K562 (cell line): ENCODE data around the gene B4GALT7. TPM values are rescaled to one million over a fixed set of nuclear protein-coding genes. Genes with fewer than 3 reads are reported as not detected.

Source experiments
- ATAC-seq: fragments of 200-7000 bp; cut with Tn5 transposase; 3 replicates; pipeline ENCODE4 v1.9.1; 2020; ENCODE audit warnings: moderate library complexity
- BruUV-seq: library from RNA; stranded (reverse); fragments of 400-500 nt; replicated peaks from 2 replicates; lab custom pipeline; 2021; lab: Mats Ljungman, UMichigan
- CTCF ChIA-PET: fragments of 300-600 bp; formaldehyde crosslinking; extraction: SDS; loops from one replicate; lab custom pipeline; 2021; ENCODE audit warnings: low intra/inter-chr PET ratio; lab: Yijun Ruan, JAX
- POLR2A ChIA-PET: fragments of 300-600, 350-650 bp; sonication (Branson Sonifier 250); formaldehyde crosslinking; extraction: SDS; loops from one replicate; lab custom pipeline; 2021; ENCODE audit warnings: antibody characterized with exemption, inconsistent platforms; lab: Yijun Ruan, JAX
- DNase-seq, 4 experiments: peaks; one replicate each; pipeline versions ENCODE4 v3.0.0 to v3.0.0-alpha.2; 2011 to 2018; ENCODE audit warnings: low spot score in 3 of 4, mixed read lengths in 3 of 4; ENCODE audit errors: extremely low read depth in 1 of 4
- FAIRE-seq: peaks from 2 replicates; lab custom pipeline; 2011; peaks lifted over from hg19 to GRCh38; lab: Jason Lieb, UNC
- H2AFZ ChIP-seq: 2 replicates; pipeline ENCODE4 v1.6.0; 2011; ENCODE audit warnings: low read depth, low read length, control low read depth, inconsistent platforms
- H3K27ac ChIP-seq: fragments of 200-600 bp; 3 replicates; pipeline ENCODE4 v1.8.0; 2011; ENCODE audit warnings: low read depth, mild to moderate bottlenecking, control low read depth, inconsistent platforms, low read length, moderate library complexity, mixed read lengths; ENCODE audit errors: extremely low read depth
- H3K27me3 ChIP-seq, 2 experiments: fragments of 300-600 bp in 1 of 2; 2 replicates in 1 of 2; 3 replicates in 1 of 2; pipeline versions ENCODE4 v1.6.0 to v1.8.0; 2011; ENCODE audit warnings: inconsistent platforms in 2 of 2, low read length in 2 of 2, mild to moderate bottlenecking in 1 of 2, mixed read lengths in 1 of 2, moderate library complexity in 1 of 2; ENCODE audit not compliant: control insufficient read depth in 2 of 2, insufficient read depth in 2 of 2
- H3K36me3 ChIP-seq: fragments of 300-600 bp; 3 replicates; pipeline ENCODE4 v1.8.0; 2011; ENCODE audit warnings: mild to moderate bottlenecking, low read length, inconsistent platforms; ENCODE audit not compliant: control insufficient read depth, insufficient read depth
- H3K4me1 ChIP-seq, 2 experiments: fragments of 200-600 bp in 1 of 2; replicated peaks in 1 of 2; 2 replicates in 1 of 2; 3 replicates in 1 of 2; pipeline versions ENCODE4 v1.5.1 to v1.8.0; 2011; ENCODE audit warnings: inconsistent platforms in 2 of 2, low read length in 2 of 2, mild to moderate bottlenecking in 1 of 2, mixed read lengths in 1 of 2, moderate library complexity in 1 of 2; ENCODE audit not compliant: control insufficient read depth in 2 of 2, insufficient read depth in 2 of 2
- H3K4me2 ChIP-seq: 2 replicates; pipeline ENCODE4 v1.6.1; 2011; ENCODE audit warnings: low read length, control low read depth, inconsistent platforms, mixed read lengths; ENCODE audit not compliant: insufficient read depth
- H3K4me3 ChIP-seq: fragments of 200-600 bp; sonication (generic), shearing (Covaris generic); 2 replicates; pipeline ENCODE4 v1.5.1; 2016; ENCODE audit warnings: control low read depth, inconsistent platforms
- H3K79me2 ChIP-seq: fragments of 200-600 bp; 3 replicates; pipeline ENCODE4 v1.8.0; 2011; ENCODE audit warnings: low read length, inconsistent platforms; ENCODE audit not compliant: control insufficient read depth, insufficient read depth
- H3K9ac ChIP-seq, 2 experiments: 2 replicates each; pipeline versions ENCODE4 v1.6.0 to v1.6.1; 2011; ENCODE audit warnings: low read depth in 2 of 2, low read length in 2 of 2, control low read depth in 1 of 2, inconsistent platforms in 1 of 2, mild to moderate bottlenecking in 1 of 2, mixed read lengths in 1 of 2; ENCODE audit not compliant: insufficient read depth in 1 of 2
- H3K9me1 ChIP-seq: one replicate; pipeline ENCODE4 v1.6.0; 2011; ENCODE audit warnings: inconsistent platforms, mild to moderate bottlenecking, low read length, moderate library complexity; ENCODE audit not compliant: control insufficient read depth, insufficient read depth
- H3K9me3 ChIP-seq: replicated peaks from 2 replicates; pipeline ENCODE4 v1.5.1; 2011; ENCODE audit warnings: low read depth, low read length, inconsistent platforms; ENCODE audit not compliant: control insufficient read depth, insufficient read depth
- H4K20me1 ChIP-seq: replicated peaks from 2 replicates; pipeline ENCODE4 v1.6.1; 2011; ENCODE audit warnings: low read length, inconsistent platforms, mixed read lengths; ENCODE audit not compliant: control insufficient read depth, insufficient read depth
- CEBPB ChIP-seq: fragments of 450-650 bp; IDR thresholded peaks from 2 replicates; pipeline ENCODE4 v1.6.1; 2016; ENCODE audit warnings: missing genetic modification characterization, missing compliant biosample characterization
- ETS2 ChIP-seq: IDR thresholded peaks from 2 replicates; pipeline ENCODE4 v1.6.1; 2016; ENCODE audit warnings: borderline replicate concordance, missing genetic modification characterization, mild to moderate bottlenecking, moderate library complexity, missing compliant biosample characterization; ENCODE audit not compliant: poor library complexity, severe bottlenecking
- ETV1 ChIP-seq: fragments of 450-650 bp; conservative IDR thresholded peaks from 2 replicates; pipeline ENCODE4 v1.6.1; 2016; ENCODE audit warnings: missing genetic modification characterization, control low read depth, low read depth, missing compliant biosample characterization
- GATAD2B ChIP-seq: fragments of 450-650 bp; IDR thresholded peaks from 2 replicates; pipeline ENCODE4 v1.6.1; 2017; ENCODE audit warnings: mild to moderate bottlenecking, borderline replicate concordance
- HDGF ChIP-seq: fragments of 450-650 bp; IDR thresholded peaks from 2 replicates; pipeline ENCODE4 v1.6.1; 2016
- HNRNPL ChIP-seq: fragments of 200-400 bp; formaldehyde crosslinking; IDR thresholded peaks from 2 replicates; pipeline ENCODE4 v1.6.1; 2017; ENCODE audit warnings: low read depth, mild to moderate bottlenecking, low read length
- SAP30 ChIP-seq: fragments of 200-600 bp; sonication (generic); IDR thresholded peaks from 2 replicates; pipeline ENCODE4 v1.6.1; 2012; ENCODE audit warnings: borderline replicate concordance, low read depth, mild to moderate bottlenecking, moderate library complexity, low read length, control low read depth, inconsistent platforms; ENCODE audit not compliant: insufficient read depth, poor library complexity, severe bottlenecking
- SNIP1 ChIP-seq: fragments of 450-650 bp; IDR thresholded peaks from 2 replicates; pipeline ENCODE4 v1.7.1; 2017; ENCODE audit warnings: low read depth, mild to moderate bottlenecking
- XRCC4 ChIP-seq: IDR thresholded peaks from one replicate; pipeline ENCODE4 v1.6.1; 2011; ENCODE audit not compliant: insufficient read depth, insufficient read length; ENCODE audit errors: extremely low read depth
- ZNF584 ChIP-seq: fragments of 200-800 bp; sonication (Bioruptor generic); IDR thresholded peaks from 2 replicates; pipeline ENCODE4 v1.6.1; 2016; ENCODE audit warnings: low read depth, mild to moderate bottlenecking, missing genetic modification characterization, missing compliant biosample characterization
- ZNF76 ChIP-seq: fragments of 250-450 bp; sonication (Bioruptor Pico); IDR thresholded peaks from 2 replicates; pipeline ENCODE4 v1.4.0; 2020; ENCODE audit warnings: mild to moderate bottlenecking, moderate library complexity, borderline replicate concordance
- WGBS: fragments of 100-300 bp; shearing (Covaris generic); methylation state at CpG from one replicate; pipeline ENCODE4 v1.1.6; 2016; ENCODE audit warnings: low coverage, mixed read lengths; ENCODE audit not compliant: insufficient coverage; ENCODE audit errors: missing lambda C conversion rate; 5-methylcytosine and 5-hydroxymethylcytosine counted together
- in situ Hi-C: fragments of 300-500 bp; cut with MboI; formaldehyde crosslinking; loops from 4 replicates; pipeline ENCODE4 v1.15.0; 2018; ENCODE audit warnings: inconsistent platforms, mixed read lengths
- intact Hi-C: fragments of 100-400 bp; cut with micrococcal nuclease; formaldehyde crosslinking; loops from 2 replicates; pipeline ENCODE4 v1.14.2; 2022
- polyA plus RNA-seq, 8 experiments: library from polyadenylated mRNA; depleted of rRNA in 4 of 8; stranded (reverse) in 5 of 8; unstranded in 3 of 8; fragments of >200 nt; fragmentation: Nextera tagmentation in 2 of 8; fragmentation: Illumina TruSeq in 1 of 8; extraction: Ambion mirVana in 2 of 8; extraction: Trizol in 1 of 8; gene quantifications; 2 replicates each; pipeline versions ENCODE4 v1.2.1 to v1.2.3, GENCODE V29; 2011 to 2014; ENCODE audit warnings: inconsistent platforms in 1 of 8, missing spikeins in 1 of 8
- total RNA-seq, 7 experiments: library from RNA; depleted of rRNA in 6 of 7; stranded (reverse); fragments of >200 nt in 6 of 7; fragmentation: Illumina TruSeq in 2 of 7; extraction: Trizol in 2 of 7; gene quantifications; 2 replicates each; pipeline versions ENCODE4 v1.2.1 to v1.2.3, GENCODE V29; 2011 to 2021; ENCODE audit warnings: low replicate concordance in 1 of 7
- TF ChIP-seq, protein P1 (sequence below): sonication (generic); formaldehyde crosslinking; IDR thresholded peaks from 2 replicates; pipeline ENCODE4 v1.8.0; 2023; ENCODE audit warnings: mild to moderate bottlenecking, missing genetic modification reagents
- TF ChIP-seq, protein P2 (sequence below): fragments of 450-650 bp; formaldehyde crosslinking; IDR thresholded peaks from 2 replicates; pipeline ENCODE4 v1.4.0; 2020; ENCODE audit warnings: mild to moderate bottlenecking, moderate library complexity

Gene B4GALT7
- total and polyA plus RNA-seq, 9 of the 15 experiments (the other 6 are each of a cell fraction or from before 2014, with no cell fraction given), result 0.34 to 17.7 (median 9.1) TPM

DNA sequence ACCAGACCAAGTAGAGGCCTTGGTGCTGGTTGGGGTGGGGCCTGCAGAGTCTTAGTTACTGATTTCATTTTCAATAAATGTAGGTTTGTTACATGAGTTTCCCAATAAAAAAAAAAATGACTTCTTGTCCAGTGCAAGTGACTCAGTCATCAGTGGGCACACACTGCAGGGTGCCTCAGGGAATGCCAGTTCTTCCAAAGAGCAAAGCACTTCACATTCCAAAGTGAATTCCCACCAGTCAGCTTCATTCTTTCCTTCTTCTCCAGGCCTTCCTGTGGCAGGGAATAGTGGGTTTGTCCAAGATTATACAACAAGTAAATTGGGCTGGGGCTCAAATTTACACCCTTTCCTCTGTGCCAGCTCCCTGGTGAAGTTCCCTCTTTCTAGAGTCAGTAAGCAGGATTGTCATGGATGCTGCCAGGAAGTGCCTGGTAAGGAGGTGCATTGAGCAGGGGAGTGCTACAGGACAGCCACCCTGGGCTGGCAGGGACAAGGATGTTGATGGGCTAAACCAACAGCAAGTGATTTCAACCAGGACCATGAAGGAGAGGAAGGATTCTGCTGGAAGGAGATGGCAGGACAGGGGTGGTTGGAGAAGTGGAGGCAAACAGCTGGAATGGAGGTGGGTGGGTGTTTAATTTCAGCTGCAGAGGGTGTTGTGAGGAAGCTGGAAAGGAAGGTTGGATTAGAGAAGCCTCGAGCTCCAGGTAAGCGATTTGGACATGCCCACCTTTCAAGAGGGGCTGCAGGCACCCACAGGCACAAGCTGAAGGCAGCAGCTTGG lies 3.7 kb upstream of the B4GALT7 start (continued):
- TF ChIP-seq, protein P1, sequence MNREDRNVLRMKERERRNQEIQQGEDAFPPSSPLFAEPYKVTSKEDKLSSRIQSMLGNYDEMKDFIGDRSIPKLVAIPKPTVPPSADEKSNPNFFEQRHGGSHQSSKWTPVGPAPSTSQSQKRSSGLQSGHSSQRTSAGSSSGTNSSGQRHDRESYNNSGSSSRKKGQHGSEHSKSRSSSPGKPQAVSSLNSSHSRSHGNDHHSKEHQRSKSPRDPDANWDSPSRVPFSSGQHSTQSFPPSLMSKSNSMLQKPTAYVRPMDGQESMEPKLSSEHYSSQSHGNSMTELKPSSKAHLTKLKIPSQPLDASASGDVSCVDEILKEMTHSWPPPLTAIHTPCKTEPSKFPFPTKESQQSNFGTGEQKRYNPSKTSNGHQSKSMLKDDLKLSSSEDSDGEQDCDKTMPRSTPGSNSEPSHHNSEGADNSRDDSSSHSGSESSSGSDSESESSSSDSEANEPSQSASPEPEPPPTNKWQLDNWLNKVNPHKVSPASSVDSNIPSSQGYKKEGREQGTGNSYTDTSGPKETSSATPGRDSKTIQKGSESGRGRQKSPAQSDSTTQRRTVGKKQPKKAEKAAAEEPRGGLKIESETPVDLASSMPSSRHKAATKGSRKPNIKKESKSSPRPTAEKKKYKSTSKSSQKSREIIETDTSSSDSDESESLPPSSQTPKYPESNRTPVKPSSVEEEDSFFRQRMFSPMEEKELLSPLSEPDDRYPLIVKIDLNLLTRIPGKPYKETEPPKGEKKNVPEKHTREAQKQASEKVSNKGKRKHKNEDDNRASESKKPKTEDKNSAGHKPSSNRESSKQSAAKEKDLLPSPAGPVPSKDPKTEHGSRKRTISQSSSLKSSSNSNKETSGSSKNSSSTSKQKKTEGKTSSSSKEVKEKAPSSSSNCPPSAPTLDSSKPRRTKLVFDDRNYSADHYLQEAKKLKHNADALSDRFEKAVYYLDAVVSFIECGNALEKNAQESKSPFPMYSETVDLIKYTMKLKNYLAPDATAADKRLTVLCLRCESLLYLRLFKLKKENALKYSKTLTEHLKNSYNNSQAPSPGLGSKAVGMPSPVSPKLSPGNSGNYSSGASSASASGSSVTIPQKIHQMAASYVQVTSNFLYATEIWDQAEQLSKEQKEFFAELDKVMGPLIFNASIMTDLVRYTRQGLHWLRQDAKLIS (CRISPR knock-in tag), result no peak

DNA sequence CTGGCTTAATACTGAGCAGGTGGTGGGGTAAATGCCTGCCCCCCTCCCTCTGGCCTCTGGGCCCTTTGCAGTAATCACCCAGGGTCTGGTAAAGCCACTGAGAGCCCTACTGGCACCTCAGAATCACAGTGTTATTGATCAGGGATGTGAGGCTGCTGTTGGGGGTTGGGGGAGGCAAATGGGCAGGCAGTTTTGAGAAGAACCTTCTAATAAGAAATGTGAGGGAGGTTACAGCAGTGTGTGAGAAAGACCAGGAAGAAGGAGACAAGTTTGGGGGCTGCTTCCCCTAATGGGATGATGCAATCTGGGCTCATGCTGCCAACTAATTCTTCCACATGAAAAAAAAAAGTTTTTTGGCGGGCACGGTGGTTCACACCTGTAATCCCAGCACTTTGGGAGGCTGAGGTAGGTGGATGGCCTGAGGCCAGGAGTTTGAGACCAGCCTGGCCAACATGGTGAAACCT lies 3.1 kb upstream of the B4GALT7 start:
- intact Hi-C loops, result no loop called here
- in situ Hi-C loops, result no loop called here
- no peak for FAIRE-seq
- TF ChIP-seq ZNF76 (CRISPR knock-in tag), result no peak
- TF ChIP-seq, protein P2, sequence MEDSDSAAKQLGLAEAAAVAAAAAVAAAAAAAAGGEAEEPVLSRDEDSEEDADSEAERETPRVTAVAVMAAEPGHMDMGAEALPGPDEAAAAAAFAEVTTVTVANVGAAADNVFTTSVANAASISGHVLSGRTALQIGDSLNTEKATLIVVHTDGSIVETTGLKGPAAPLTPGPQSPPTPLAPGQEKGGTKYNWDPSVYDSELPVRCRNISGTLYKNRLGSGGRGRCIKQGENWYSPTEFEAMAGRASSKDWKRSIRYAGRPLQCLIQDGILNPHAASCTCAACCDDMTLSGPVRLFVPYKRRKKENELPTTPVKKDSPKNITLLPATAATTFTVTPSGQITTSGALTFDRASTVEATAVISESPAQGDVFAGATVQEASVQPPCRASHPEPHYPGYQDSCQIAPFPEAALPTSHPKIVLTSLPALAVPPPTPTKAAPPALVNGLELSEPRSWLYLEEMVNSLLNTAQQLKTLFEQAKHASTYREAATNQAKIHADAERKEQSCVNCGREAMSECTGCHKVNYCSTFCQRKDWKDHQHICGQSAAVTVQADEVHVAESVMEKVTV, result no peak
- 0 out of 2 replicates have a peak, but pooled peaks have one; percentile 9 for TF ChIP-seq CEBPB (tag)
- TF ChIP-seq ZNF584 (CRISPR knock-in tag), result no peak
- no peak for TF ChIP-seq GATAD2B
- TF ChIP-seq SNIP1, result no peak
- no peak for TF ChIP-seq HNRNPL
- no peak for TF ChIP-seq SAP30
- TF ChIP-seq ETS2 (tag), result no peak
- no peak for TF ChIP-seq XRCC4
- TF ChIP-seq HDGF, result no peak
- TF ChIP-seq ETV1 (tag), result no peak

More for the DNA sequence above, 3.1 kb upstream of the B4GALT7 start:
- POLR2A ChIA-PET, result interaction anchor here (0.5 to 1.4 kb wide), 4 partner anchors 9 to 104 kb away, joined by 3 to 4 read pairs (median 3); no protein-coding TSS in a partner anchor
- H3K27ac ChIP-seq, result no peak overlapping the region; the same call in 2 of the 3 replicates
- CTCF ChIA-PET, result no interaction called here
- peaks cover 36% of the 10 kb centered on the region for H3K79me2 ChIP-seq
- peaks cover 39% of the 10 kb centered on the region for H3K36me3 ChIP-seq
- H3K4me2 ChIP-seq, result no peak overlapping the region
- no peaks in the 10 kb centered on the region for H3K27me3 ChIP-seq
- H3K9ac ChIP-seq, result no peak overlapping the region
- no peak overlapping the region for H3K4me3 ChIP-seq
- H2AFZ ChIP-seq, result no peak overlapping the region
- BruUV-seq, result no TSS peak
- H3K9me1 ChIP-seq, result no peaks in the 10 kb centered on the region
- DNase-seq, result no peak
- WGBS, result 92% methylated on average over 2 of the region's 2 CpGs
- peaks cover 13 to 30% of the 10 kb centered on the region in 2 experiments; a peak in 4 of 5 replicates for H3K4me1 ChIP-seq
- no peak for ATAC-seq
- peaks cover 7% of the 10 kb centered on the region for H4K20me1 ChIP-seq
- no peaks in the 10 kb centered on the region for H3K9me3 ChIP-seq
